Natural killer cell (primary cell): Measurements from ENCODE around the gene ERICH6B. TPM values are rescaled to one million over a fixed set of nuclear protein-coding genes. Genes with fewer than 3 reads are reported as not detected.

Experiments
- ATAC-seq, 3 donors: fragments of 150-1000 bp in 2 of 3; fragments of 200-7000 bp in 1 of 3; cut with Tn5 transposase; 1 replicate in 1 of 3; 2 replicates in 2 of 3; pipeline ENCODE4 v1.10.0; 2021; ENCODE audit warnings: mild to moderate bottlenecking in 2 of 3, moderate library complexity in 2 of 3
- DNase-seq, 2 donors: peaks; one replicate each; pipeline versions ENCODE4 v3.0.0 to v3.0.0-alpha.2; 2013 to 2021; ENCODE audit warnings: mixed read lengths in 1 of 2
- H3K27ac ChIP-seq: one replicate; pipeline ENCODE4 v1.5.1; 2013; ENCODE audit warnings: mild to moderate bottlenecking, low read length
- H3K27me3 ChIP-seq: one replicate; pipeline ENCODE4 v1.6.1; 2013; ENCODE audit warnings: low read length; ENCODE audit not compliant: control insufficient read depth, insufficient read depth
- H3K36me3 ChIP-seq: one replicate; pipeline ENCODE4 v1.6.1; 2013; ENCODE audit warnings: low read length; ENCODE audit not compliant: control insufficient read depth, insufficient read depth
- H3K4me1 ChIP-seq: one replicate; pipeline ENCODE4 v1.6.1; 2013; ENCODE audit warnings: low read length; ENCODE audit not compliant: control insufficient read depth, insufficient read depth
- H3K4me3 ChIP-seq: one replicate; pipeline ENCODE4 v1.5.1; 2013; ENCODE audit warnings: low read length
- H3K9me3 ChIP-seq: one replicate; pipeline ENCODE4 v1.6.1; 2013; ENCODE audit warnings: low read length; ENCODE audit not compliant: control insufficient read depth, insufficient read depth
- H3K27ac Mint-ChIP-seq, 2 donors: one replicate each; pipeline ENCODE4 v1.8.0; 2022; ENCODE audit warnings: mild to moderate bottlenecking in 2 of 2, mixed read lengths in 2 of 2, moderate library complexity in 1 of 2
- H3K27me3 Mint-ChIP-seq, 2 donors: one replicate each; pipeline ENCODE4 v1.8.0; 2022; ENCODE audit warnings: low read depth in 2 of 2, mixed read lengths in 2 of 2
- H3K36me3 Mint-ChIP-seq: one replicate; pipeline ENCODE4 v1.8.0; 2022; ENCODE audit warnings: mixed read lengths
- H3K4me1 Mint-ChIP-seq, 2 donors: one replicate each; pipeline ENCODE4 v1.8.0; 2022; ENCODE audit warnings: mixed read lengths in 2 of 2
- H3K4me3 Mint-ChIP-seq: one replicate; pipeline ENCODE4 v1.8.0; 2022; ENCODE audit warnings: mild to moderate bottlenecking, moderate library complexity, mixed read lengths
- H3K9me3 Mint-ChIP-seq, 2 donors: one replicate each; pipeline ENCODE4 v1.8.0; 2022; ENCODE audit warnings: mixed read lengths in 2 of 2
- CTCF ChIP-seq: fragments of 200-600 bp; IDR thresholded peaks from one replicate; pipeline ENCODE4 v1.8.0; 2022; ENCODE audit warnings: antibody characterized with exemption
- WGBS: methylation state at CpG from one replicate; pipeline ENCODE4 v1.1.7; 2013; ENCODE audit warnings: missing lambda C conversion rate; ENCODE audit not compliant: insufficient coverage; 5-methylcytosine and 5-hydroxymethylcytosine counted together
- intact Hi-C: fragments of 100-400 bp; cut with micrococcal nuclease; formaldehyde crosslinking; loops from one replicate; pipeline ENCODE4 v1.14.2; 2022
- total RNA-seq, 4 donors: library from RNA; stranded (reverse); fragments of 120-200 nt in 1 of 4; gene quantifications; one replicate each; pipeline versions ENCODE4 v1.2.3 to v1.2.4, GENCODE V29; 2013 to 2022

ERICH6B gene
- total RNA-seq, 3 donors from 2014 or later (not counting 1 experiment from before 2014, with no cell fraction given), result not detected

- Histone ChIP-seq H3K36me3 (no peaks in the 10 kb centered on the region), H3K4me1 (no peaks in the 10 kb centered on the region), H3K4me3 (no peak overlapping the region), H3K9me3 (no peaks in the 10 kb centered on the region), H3K27me3 (no peaks in the 10 kb centered on the region), H3K27ac (no peak overlapping the region)
- no peak for TF ChIP-seq CTCF
- ATAC-seq (no peak), DNase-seq (no peak)
- WGBS, result 91% methylated on average over 16 of the region's 16 CpGs
- no peaks in the 10 kb centered on the region for H3K4me1 Mint-ChIP-seq
- H3K4me3 Mint-ChIP-seq, result no peak overlapping the region
- intact Hi-C loops, result no loop called here
- no peaks in the 10 kb centered on the region for H3K9me3 Mint-ChIP-seq
- H3K27ac Mint-ChIP-seq, result no peak overlapping the region
- peaks cover 12 to 45% of the 10 kb centered on the region in 2 donors for H3K27me3 Mint-ChIP-seq
- H3K36me3 Mint-ChIP-seq, result no peaks in the 10 kb centered on the region
Observed at GRCh38 chr13:45575146-45575829, 40.3 kb downstream of the ERICH6B start.

GRCh38 chr13:45565331-45565730 is 50.2 kb downstream of the ERICH6B start:
- H3K36me3 Mint-ChIP-seq, result no peaks in the 10 kb centered on the region

GRCh38 chr13:45564133-45564776 is 51.3 kb downstream of the ERICH6B start:
- H3K4me3 ChIP-seq, result no peak overlapping the region
- H3K4me1 Mint-ChIP-seq, result no peaks in the 10 kb centered on the region
- intact Hi-C loops, result no loop called here
- peaks cover 10 to 13% of the 10 kb centered on the region in 2 donors for H3K27me3 Mint-ChIP-seq
- DNase-seq (no peak), ATAC-seq (no peak)
- 73% methylated on average over 3 of the region's 3 CpGs for WGBS
- peaks cover 0 to 1% of the 10 kb centered on the region in 2 donors for H3K9me3 Mint-ChIP-seq
- H3K4me1 ChIP-seq, result no peaks in the 10 kb centered on the region
- H3K27ac Mint-ChIP-seq, result no peak overlapping the region
- no peak overlapping the region for H3K4me3 Mint-ChIP-seq
- H3K36me3 ChIP-seq, result no peaks in the 10 kb centered on the region
- no peaks in the 10 kb centered on the region for H3K27me3 ChIP-seq
- H3K9me3 ChIP-seq, result no peaks in the 10 kb centered on the region
- no peak for TF ChIP-seq CTCF
- no peak overlapping the region for H3K27ac ChIP-seq
- no peaks in the 10 kb centered on the region for H3K36me3 Mint-ChIP-seq

More at GRCh38 chr13:45565331-45565730, 50.2 kb downstream of the ERICH6B start:
- Histone ChIP-seq H3K9me3 (no peaks in the 10 kb centered on the region), H3K36me3 (no peaks in the 10 kb centered on the region), H3K27me3 (no peaks in the 10 kb centered on the region), H3K4me1 (no peaks in the 10 kb centered on the region), H3K27ac (no peak overlapping the region), H3K4me3 (no peak overlapping the region)
- DNase-seq, result no peak
- no peak for TF ChIP-seq CTCF
- H3K4me1 Mint-ChIP-seq, result no peaks in the 10 kb centered on the region
- ATAC-seq, result no peak
- H3K27ac Mint-ChIP-seq, result no peak overlapping the region
- intact Hi-C loops, result no loop called here
- H3K27me3 Mint-ChIP-seq, result peaks cover 9% of the 10 kb centered on the region in 2 donors
- no peaks in the 10 kb centered on the region for H3K9me3 Mint-ChIP-seq
- H3K4me3 Mint-ChIP-seq, result no peak overlapping the region
